K562 (cell line): Measurements from ENCODE around the gene RNF207. TPM values are rescaled to one million over a fixed set of nuclear protein-coding genes. Genes with fewer than 3 reads are reported as not detected.

Experiments used
- ARNT ChIP-seq, 2 experiments: fragments of 450-650 bp; IDR thresholded peaks; 2 replicates each; pipeline ENCODE4 v1.6.1; 2016; ENCODE audit warnings: mild to moderate bottlenecking in 1 of 2
- BRD9 ChIP-seq: fragments of 450-650 bp; IDR thresholded peaks from 2 replicates; pipeline ENCODE4 v1.6.1; 2018; ENCODE audit warnings: low read depth; ENCODE audit not compliant: partially characterized antibody
- ETS2 ChIP-seq: IDR thresholded peaks from 2 replicates; pipeline ENCODE4 v1.6.1; 2016; ENCODE audit warnings: borderline replicate concordance, missing genetic modification characterization, mild to moderate bottlenecking, moderate library complexity, missing compliant biosample characterization; ENCODE audit not compliant: poor library complexity, severe bottlenecking
- EWSR1 ChIP-seq: fragments of 450-650 bp; IDR thresholded peaks from 2 replicates; pipeline ENCODE4 v1.6.1; 2018; ENCODE audit warnings: borderline replicate concordance, mild to moderate bottlenecking, low read depth, moderate library complexity; ENCODE audit not compliant: partially characterized antibody
- MXD1 ChIP-seq: fragments of 250-450 bp; sonication (Bioruptor Pico); IDR thresholded peaks from 2 replicates; pipeline ENCODE4 v1.8.0; 2021; ENCODE audit warnings: borderline replicate concordance, mild to moderate bottlenecking, moderate library complexity; ENCODE audit not compliant: poor library complexity, severe bottlenecking
- PHF21A ChIP-seq: fragments of 450-650 bp; IDR thresholded peaks from 2 replicates; pipeline ENCODE4 v1.6.1; 2017; ENCODE audit warnings: low read depth, borderline replicate concordance
- REST ChIP-seq, 2 experiments: fragments of 450-650 bp; formaldehyde crosslinking in 1 of 2; IDR thresholded peaks; 2 replicates each; pipeline versions ENCODE4 v1.4.0 to v1.6.1; 2014 to 2020; ENCODE audit warnings: mild to moderate bottlenecking in 2 of 2, borderline replicate concordance in 1 of 2, low read depth in 1 of 2
- SRSF7 ChIP-seq: fragments of 200-400 bp; formaldehyde crosslinking; optimal IDR thresholded peaks from 2 replicates; pipeline ENCODE3; 2017; ENCODE audit warnings: mild to moderate bottlenecking, low read depth, low read length
- TCFL5 ChIP-seq: fragments of 250-450 bp; sonication (Bioruptor Pico); conservative IDR thresholded peaks from 2 replicates; pipeline ENCODE4 v1.6.1; 2021; ENCODE audit warnings: mild to moderate bottlenecking, moderate library complexity, matching md5 sums
- ZNF280B ChIP-seq: fragments of 250-450 bp; sonication (Bioruptor Pico); IDR thresholded peaks from 2 replicates; pipeline ENCODE4 v1.5.1; 2021; ENCODE audit warnings: mild to moderate bottlenecking
- polyA plus RNA-seq, 8 experiments: library from polyadenylated mRNA; depleted of rRNA in 4 of 8; stranded (reverse) in 5 of 8; unstranded in 3 of 8; fragments of >200 nt; fragmentation: Nextera tagmentation in 2 of 8; fragmentation: Illumina TruSeq in 1 of 8; extraction: Ambion mirVana in 2 of 8; extraction: Trizol in 1 of 8; gene quantifications; 2 replicates each; pipeline versions ENCODE4 v1.2.1 to v1.2.3, GENCODE V29; 2011 to 2014; ENCODE audit warnings: inconsistent platforms in 1 of 8, missing spikeins in 1 of 8
- total RNA-seq, 7 experiments: library from RNA; depleted of rRNA in 6 of 7; stranded (reverse); fragments of >200 nt in 6 of 7; fragmentation: Illumina TruSeq in 2 of 7; extraction: Trizol in 2 of 7; gene quantifications; 2 replicates each; pipeline versions ENCODE4 v1.2.1 to v1.2.3, GENCODE V29; 2011 to 2021; ENCODE audit warnings: low replicate concordance in 1 of 7
- TF ChIP-seq, protein P1 (sequence below): sonication (generic); formaldehyde crosslinking; IDR thresholded peaks from 2 replicates; pipeline ENCODE4 v1.8.0; 2022; ENCODE audit warnings: missing genetic modification reagents, mild to moderate bottlenecking, moderate library complexity, borderline replicate concordance
- TF ChIP-seq, protein P2 (sequence below): fragments of 450-650 bp; IDR thresholded peaks from one replicate; pipeline ENCODE4 v1.6.1; 2018; ENCODE audit warnings: mild to moderate bottlenecking, moderate library complexity; ENCODE audit not compliant: partially characterized antibody

RNF207 gene
- total and polyA plus RNA-seq, 9 of the 15 experiments (the other 6 are each of a cell fraction or from before 2014, with no cell fraction given): 2.7 to 30.6 (median 12.9) TPM

DNA sequence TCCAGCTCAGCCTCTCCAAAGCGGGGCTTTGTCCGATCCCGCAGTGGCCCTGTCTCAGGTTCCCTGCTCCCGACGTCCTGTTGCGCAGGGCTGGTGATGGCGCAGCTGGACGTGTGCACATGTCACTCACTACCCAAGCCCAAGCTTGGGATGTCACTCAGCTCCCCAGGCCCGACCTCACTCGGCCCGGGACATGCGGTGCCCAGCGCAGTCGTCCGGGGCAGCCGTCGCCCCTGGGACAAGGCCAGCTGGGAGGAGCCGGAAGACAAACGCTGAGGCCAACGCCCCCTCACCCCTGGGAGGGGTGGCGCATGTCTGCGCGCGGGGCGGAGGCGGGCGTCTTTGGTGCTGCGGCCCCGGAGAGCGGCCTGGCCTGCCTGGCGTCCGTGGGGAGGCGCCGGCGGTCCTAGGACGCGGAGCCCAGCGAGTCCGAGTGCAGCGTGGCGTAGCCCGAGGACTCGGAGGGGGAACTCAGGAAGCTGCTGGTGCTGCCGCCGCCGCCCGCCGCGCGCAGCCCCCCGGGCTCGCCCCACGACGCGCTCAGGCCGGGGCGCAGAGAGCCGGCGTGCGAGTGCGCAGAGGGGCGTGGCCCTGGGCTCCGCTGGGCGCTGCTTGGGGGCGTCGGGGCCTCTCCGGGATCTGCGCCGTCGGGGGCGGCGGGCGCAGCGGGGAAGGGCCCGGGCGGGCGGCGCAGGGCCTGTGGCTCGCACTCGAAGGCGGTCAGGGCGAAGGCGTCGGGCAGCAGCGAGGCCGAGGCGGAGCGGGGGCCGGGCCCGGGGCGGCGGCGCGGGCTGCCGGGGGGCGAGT lies 43.2 kb downstream of the RNF207 start (continued):
- TF ChIP-seq REST (IDR thresholded peaks at IDR 0.05; ENCODE audit: borderline replicate concordance) (peak; percentile 15; the same call in 1 of the 2 replicates), REST (CRISPR knock-in tag; IDR thresholded peaks at IDR 0.05; ENCODE audit: low read depth) (no peak), TCFL5 (CRISPR knock-in tag) (no peak), ZNF280B (CRISPR knock-in tag) (no peak), PHF21A (no peak), EWSR1 (no peak), MXD1 (no peak), ARNT (IDR thresholded peaks at IDR 0.05) (no peak), ETS2 (tag) (no peak), SRSF7 (no peak), BRD9 (no peak)
- TF ChIP-seq, protein P1, sequence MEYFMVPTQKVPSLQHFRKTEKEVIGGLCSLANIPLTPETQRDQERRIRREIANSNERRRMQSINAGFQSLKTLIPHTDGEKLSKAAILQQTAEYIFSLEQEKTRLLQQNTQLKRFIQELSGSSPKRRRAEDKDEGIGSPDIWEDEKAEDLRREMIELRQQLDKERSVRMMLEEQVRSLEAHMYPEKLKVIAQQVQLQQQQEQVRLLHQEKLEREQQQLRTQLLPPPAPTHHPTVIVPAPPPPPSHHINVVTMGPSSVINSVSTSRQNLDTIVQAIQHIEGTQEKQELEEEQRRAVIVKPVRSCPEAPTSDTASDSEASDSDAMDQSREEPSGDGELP: peak; percentile 38; the same call in 1 of the 2 replicates
- TF ChIP-seq, protein P2, sequence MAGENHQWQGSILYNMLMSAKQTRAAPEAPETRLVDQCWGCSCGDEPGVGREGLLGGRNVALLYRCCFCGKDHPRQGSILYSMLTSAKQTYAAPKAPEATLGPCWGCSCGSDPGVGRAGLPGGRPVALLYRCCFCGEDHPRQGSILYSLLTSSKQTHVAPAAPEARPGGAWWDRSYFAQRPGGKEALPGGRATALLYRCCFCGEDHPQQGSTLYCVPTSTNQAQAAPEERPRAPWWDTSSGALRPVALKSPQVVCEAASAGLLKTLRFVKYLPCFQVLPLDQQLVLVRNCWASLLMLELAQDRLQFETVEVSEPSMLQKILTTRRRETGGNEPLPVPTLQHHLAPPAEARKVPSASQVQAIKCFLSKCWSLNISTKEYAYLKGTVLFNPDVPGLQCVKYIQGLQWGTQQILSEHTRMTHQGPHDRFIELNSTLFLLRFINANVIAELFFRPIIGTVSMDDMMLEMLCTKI: no peak
